Tibial nerve (tissue), 4 donors: ENCODE measurements around the gene TEX36. TPM values are rescaled to one million over a fixed set of nuclear protein-coding genes. Genes with fewer than 3 reads are reported as not detected.

Experiments used
- DNase-seq, 2 donors: peaks; one replicate each; pipeline ENCODE4 v3.0.0-alpha.2; 2019; ENCODE audit warnings: low spot score in 2 of 2
- H3K27ac ChIP-seq, 4 donors: fragments of 200-600 bp; sonication (generic) in 3 of 4; one replicate each; pipeline ENCODE4 v1.5.1; 2017 to 2019; ENCODE audit warnings: mild to moderate bottlenecking in 1 of 4
- H3K27me3 ChIP-seq, 2 donors: fragments of 200-600 bp; sonication (generic) in 1 of 2; one replicate each; pipeline versions ENCODE4 v1.5.1 to v1.6.0; 2017 to 2019
- H3K36me3 ChIP-seq, 3 donors: fragments of 200-600 bp; sonication (generic); one replicate each; pipeline ENCODE4 v1.5.1; 2018 to 2019
- H3K4me1 ChIP-seq, 4 donors: fragments of 200-600 bp; sonication (generic) in 3 of 4; one replicate each; pipeline ENCODE4 v1.5.1; 2017 to 2019
- H3K4me3 ChIP-seq, 4 donors: fragments of 200-600 bp; sonication (generic) in 3 of 4; one replicate each; pipeline ENCODE4 v1.5.1; 2017 to 2019; ENCODE audit warnings: mild to moderate bottlenecking in 1 of 4, moderate library complexity in 1 of 4
- H3K9me3 ChIP-seq, 4 donors: fragments of 200-600 bp; sonication (generic) in 3 of 4; one replicate each; pipeline ENCODE4 v1.5.1; 2017 to 2019
- EP300 ChIP-seq, 2 donors: sonication (generic); formaldehyde crosslinking; IDR thresholded peaks; one replicate each; pipeline ENCODE4 v1.6.1; 2017; ENCODE audit warnings: antibody characterized with exemption in 2 of 2, mild to moderate bottlenecking in 1 of 2
- POLR2A ChIP-seq, 2 donors: fragments of 450-650 bp; IDR thresholded peaks; one replicate each; pipeline ENCODE4 v1.6.1; 2017; ENCODE audit warnings: antibody characterized with exemption in 2 of 2, mild to moderate bottlenecking in 2 of 2, moderate library complexity in 2 of 2
- WGBS, 2 donors: methylation state at CpG; one replicate each; pipeline ENCODE4 v1.1.5; 2018; 5-methylcytosine and 5-hydroxymethylcytosine counted together
- total RNA-seq, 4 donors: library from RNA; depleted of rRNA; stranded (reverse); fragments of >200 nt; gene quantifications; one replicate each; pipeline ENCODE4 v1.1.0, GENCODE V29; 2016
- TF ChIP-seq, protein P1 (sequence below), 5 experiments: fragments of 200-600 bp in 3 of 5; fragments of 450-650 bp in 2 of 5; sonication (generic) in 3 of 5; IDR thresholded peaks; one replicate each; pipeline ENCODE4 v1.5.1; 2016 to 2019; ENCODE audit warnings: antibody characterized with exemption in 5 of 5, mild to moderate bottlenecking in 3 of 5, moderate library complexity in 2 of 5

Gene TEX36
- total RNA-seq, 4 donors from 2014 or later, result not detected

DNA sequence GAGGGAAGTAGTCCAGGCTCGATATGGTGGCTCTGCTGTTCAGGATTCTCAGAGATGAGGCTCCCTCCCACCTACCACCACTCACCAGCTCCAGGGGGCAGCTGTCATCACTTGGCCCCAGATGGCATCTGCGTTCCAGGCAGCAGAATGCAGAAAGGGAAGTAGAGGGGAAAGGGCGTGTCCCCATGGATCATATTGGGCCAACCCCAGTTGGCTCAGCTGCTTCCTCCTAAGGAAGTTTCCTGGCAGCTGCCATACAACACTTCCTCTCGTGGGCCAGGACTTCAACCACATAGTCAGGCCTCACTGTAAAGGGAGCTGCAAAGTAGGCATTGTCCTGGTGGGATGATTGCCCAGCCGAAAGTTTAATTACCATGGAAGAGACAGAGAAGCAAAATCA is 1.6 kb upstream of the TEX36 start:
- Histone ChIP-seq H3K9me3 (no peaks in the 10 kb centered on the region), H3K4me1 (peaks cover 0 to under 1% (median 0%) of the 10 kb centered on the region in 4 donors), H3K27ac (no peak overlapping the region), H3K4me3 (no peak overlapping the region), H3K27me3 (no peaks in the 10 kb centered on the region), H3K36me3 (no peaks in the 10 kb centered on the region)
- TF ChIP-seq EP300 (IDR thresholded peaks at IDR 0.05) (no peak), POLR2A (IDR thresholded peaks at IDR 0.05) (no peak)
- TF ChIP-seq, protein P1, sequence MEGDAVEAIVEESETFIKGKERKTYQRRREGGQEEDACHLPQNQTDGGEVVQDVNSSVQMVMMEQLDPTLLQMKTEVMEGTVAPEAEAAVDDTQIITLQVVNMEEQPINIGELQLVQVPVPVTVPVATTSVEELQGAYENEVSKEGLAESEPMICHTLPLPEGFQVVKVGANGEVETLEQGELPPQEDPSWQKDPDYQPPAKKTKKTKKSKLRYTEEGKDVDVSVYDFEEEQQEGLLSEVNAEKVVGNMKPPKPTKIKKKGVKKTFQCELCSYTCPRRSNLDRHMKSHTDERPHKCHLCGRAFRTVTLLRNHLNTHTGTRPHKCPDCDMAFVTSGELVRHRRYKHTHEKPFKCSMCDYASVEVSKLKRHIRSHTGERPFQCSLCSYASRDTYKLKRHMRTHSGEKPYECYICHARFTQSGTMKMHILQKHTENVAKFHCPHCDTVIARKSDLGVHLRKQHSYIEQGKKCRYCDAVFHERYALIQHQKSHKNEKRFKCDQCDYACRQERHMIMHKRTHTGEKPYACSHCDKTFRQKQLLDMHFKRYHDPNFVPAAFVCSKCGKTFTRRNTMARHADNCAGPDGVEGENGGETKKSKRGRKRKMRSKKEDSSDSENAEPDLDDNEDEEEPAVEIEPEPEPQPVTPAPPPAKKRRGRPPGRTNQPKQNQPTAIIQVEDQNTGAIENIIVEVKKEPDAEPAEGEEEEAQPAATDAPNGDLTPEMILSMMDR (IDR thresholded peaks at IDR 0.05), result no peak
- no peak for DNase-seq
- WGBS, 2 donors, result 54 to 62% methylated on average over 5 of the region's 5 CpGs

DNA sequence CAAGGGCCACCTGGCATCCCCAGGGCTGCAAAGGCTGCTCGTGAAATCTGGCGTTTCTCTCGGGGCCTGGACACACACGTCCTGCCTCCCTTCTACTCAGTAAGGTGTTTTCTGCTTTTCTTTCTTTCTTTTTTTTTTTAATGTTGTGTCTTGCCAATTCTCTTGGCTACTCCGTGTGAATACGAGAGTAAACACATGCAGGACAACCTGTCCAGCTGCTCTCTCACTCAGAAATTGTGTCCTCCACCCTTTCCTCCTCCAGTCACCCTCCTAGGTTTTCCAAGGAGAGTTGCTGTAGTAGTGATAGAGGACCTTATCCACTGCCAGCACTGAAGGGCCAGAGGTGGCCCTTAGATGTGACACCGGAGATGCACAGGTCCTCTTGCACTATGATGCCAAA is 858 bp upstream of the TEX36 start:
- no peaks in the 10 kb centered on the region for H3K27me3 ChIP-seq
- H3K27ac ChIP-seq, result no peak overlapping the region
- 66 to 75% methylated on average over 7 of the region's 7 CpGs for WGBS, 2 donors
- H3K9me3 ChIP-seq, result no peaks in the 10 kb centered on the region
- no peaks in the 10 kb centered on the region for H3K36me3 ChIP-seq
- H3K4me3 ChIP-seq, result no peak overlapping the region
- no peaks in the 10 kb centered on the region for H3K4me1 ChIP-seq
- TF ChIP-seq, protein P1 (IDR thresholded peaks at IDR 0.05), result no peak
- TF ChIP-seq EP300 (IDR thresholded peaks at IDR 0.05), result no peak
- DNase-seq, result no peak

DNA sequence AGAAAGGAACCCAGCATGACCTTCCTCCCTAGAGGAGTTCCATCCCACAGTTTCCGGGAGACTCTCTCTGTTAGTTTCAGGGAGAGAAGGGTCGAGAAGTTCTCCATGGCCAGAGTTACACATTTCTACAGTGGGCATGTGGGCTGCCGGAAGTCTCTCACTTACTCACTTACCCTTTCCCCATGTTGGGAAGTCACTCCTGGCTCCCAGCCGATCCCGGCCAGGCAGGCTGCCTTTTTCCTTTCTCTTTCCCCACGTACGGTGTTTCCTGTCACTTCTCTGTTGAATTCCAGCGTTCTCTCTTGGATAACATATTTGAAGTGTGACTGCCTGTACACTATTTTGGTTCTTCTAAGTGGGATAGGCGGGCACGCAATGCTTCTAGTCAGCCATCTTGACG is 3.5 kb downstream of the TEX36 start:
- Histone ChIP-seq H3K27ac (no peak overlapping the region), H3K4me3 (no peak overlapping the region), H3K27me3 (no peaks in the 10 kb centered on the region), H3K4me1 (no peaks in the 10 kb centered on the region), H3K9me3 (peaks cover 0 to 38% (median 7%) of the 10 kb centered on the region in 4 donors), H3K36me3 (no peaks in the 10 kb centered on the region)
- TF ChIP-seq POLR2A (IDR thresholded peaks at IDR 0.05) (no peak), EP300 (IDR thresholded peaks at IDR 0.05) (no peak)
- TF ChIP-seq, protein P1 (IDR thresholded peaks at IDR 0.05), result no peak
- DNase-seq, result no peak
- WGBS, 2 donors, result 67 to 68% methylated on average over 11 of the region's 11 CpGs

DNA sequence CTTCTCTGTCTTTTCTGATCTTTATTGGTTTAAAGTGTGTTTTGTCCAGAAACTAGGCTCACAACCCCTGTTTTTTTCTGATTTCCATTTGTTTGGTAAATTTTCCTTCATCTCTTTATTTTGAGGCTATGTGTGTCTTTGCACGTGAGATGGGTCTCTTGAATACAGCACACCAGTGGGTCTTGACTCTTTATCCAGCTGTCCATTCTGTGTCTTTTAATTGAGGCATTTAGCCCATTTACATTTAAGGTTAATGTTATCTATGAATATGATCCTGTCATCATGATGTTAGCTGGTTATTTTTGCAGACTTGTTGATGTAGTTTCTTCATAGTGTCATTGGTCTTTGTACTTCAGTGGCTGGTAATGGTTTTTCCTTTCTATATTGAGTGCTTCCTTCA is 10.1 kb downstream of the TEX36 start:
- Histone ChIP-seq H3K36me3 (no peaks in the 10 kb centered on the region), H3K4me3 (no peak overlapping the region), H3K27me3 (no peaks in the 10 kb centered on the region), H3K27ac (no peak overlapping the region), H3K9me3 (peaks cover 0 to 45% (median 7%) of the 10 kb centered on the region in 4 donors), H3K4me1 (no peaks in the 10 kb centered on the region)
- TF ChIP-seq POLR2A (IDR thresholded peaks at IDR 0.05), result no peak
- TF ChIP-seq EP300 (IDR thresholded peaks at IDR 0.05), result no peak
- TF ChIP-seq, protein P1 (IDR thresholded peaks at IDR 0.05), result no peak
- 84 to 91% methylated on average over 1 of the region's 1 CpG for WGBS, 2 donors
- DNase-seq, result no peak

DNA sequence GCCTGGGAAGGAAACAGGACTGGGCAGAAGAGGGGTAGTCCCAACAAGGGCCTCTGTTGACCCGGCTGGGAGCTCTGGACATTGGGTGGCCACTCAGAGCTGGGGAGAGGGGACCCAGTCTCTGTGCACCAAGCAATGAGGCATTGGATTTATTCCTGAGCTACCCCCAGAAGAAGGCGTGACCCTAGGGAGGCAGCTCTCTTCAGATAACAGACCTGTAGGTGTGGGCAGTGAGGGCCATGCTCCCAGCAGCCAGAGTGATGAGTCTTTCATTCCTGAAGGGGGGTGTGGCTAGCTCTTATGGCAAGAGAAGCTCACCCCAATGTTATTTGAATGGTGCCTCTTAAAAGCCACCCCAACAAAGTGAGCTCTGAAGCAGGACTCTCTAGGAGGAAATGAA is 20.4 kb downstream of the TEX36 start:
- Histone ChIP-seq H3K9me3 (peaks cover 0 to 11% (median 3%) of the 10 kb centered on the region in 4 donors), H3K36me3 (no peaks in the 10 kb centered on the region), H3K27me3 (no peaks in the 10 kb centered on the region), H3K4me1 (peaks cover 0 to 8% (median 0%) of the 10 kb centered on the region in 4 donors), H3K27ac (no peak overlapping the region), H3K4me3 (no peak overlapping the region)
- DNase-seq, result no peak
- WGBS, 2 donors, result 96 to 100% methylated on average over 2 of the region's 2 CpGs
- TF ChIP-seq POLR2A (IDR thresholded peaks at IDR 0.05) (no peak), EP300 (IDR thresholded peaks at IDR 0.05) (no peak)
- TF ChIP-seq, protein P1 (IDR thresholded peaks at IDR 0.05), result no peak
